Upper lobe of left lung (tissue), 4 donors: ENCODE results near the gene CNGB1.

Experiments used
- EP300 ChIP-seq, 4 donors: sonication (generic); formaldehyde crosslinking; IDR thresholded peaks; one replicate each; pipeline ENCODE4 v1.5.1; 2017; ENCODE audit warnings: antibody characterized with exemption in 4 of 4, control low read depth in 2 of 4
- POLR2A ChIP-seq, 4 donors: fragments of 450-650 bp; IDR thresholded peaks; one replicate each; pipeline ENCODE4 v1.5.1; 2016 to 2017; ENCODE audit warnings: antibody characterized with exemption in 4 of 4, mild to moderate bottlenecking in 2 of 4
- TF ChIP-seq, protein P1 (sequence below), 6 experiments: fragments of 450-650 bp in 4 of 6; fragments of 200-600 bp in 2 of 6; sonication (generic) in 2 of 6; IDR thresholded peaks; one replicate each; pipeline ENCODE4 v1.5.1; 2016 to 2019; ENCODE audit warnings: antibody characterized with exemption in 6 of 6

DNA sequence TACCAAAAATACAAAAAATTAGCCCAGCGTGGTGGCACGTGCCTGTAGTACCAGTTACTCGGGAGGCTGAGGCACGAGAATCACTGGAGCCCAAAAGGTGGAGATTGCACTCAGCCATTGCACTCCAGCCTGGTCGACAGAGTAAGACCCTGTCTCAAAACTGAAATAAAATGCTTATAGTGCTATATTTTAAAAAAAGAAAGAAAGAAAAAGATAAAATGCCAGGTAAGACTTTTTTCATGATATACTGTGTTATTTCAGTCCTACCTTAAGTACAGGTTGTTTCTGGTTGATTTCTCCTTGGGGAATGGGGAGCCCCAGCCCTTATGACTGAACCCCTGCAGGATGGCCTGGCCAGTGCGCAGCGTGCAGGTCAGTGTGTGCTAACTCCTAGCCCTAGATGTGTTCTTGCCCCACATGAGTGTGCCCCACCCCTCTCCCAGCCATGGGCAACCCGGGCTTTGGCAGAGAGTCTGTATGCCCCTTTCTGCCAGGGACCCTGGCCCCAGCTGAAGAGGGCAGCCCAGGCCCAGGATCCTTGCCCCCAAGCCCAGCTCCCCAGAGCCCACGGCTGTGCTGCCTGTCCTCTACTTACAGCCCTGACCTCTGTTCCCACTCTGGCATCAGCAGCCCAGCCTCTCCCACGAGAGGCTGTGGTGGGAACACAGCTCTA is 1.3 kb downstream of the CNGB1 start:
- no peak for TF ChIP-seq EP300 (IDR thresholded peaks at IDR 0.05)
- TF ChIP-seq, protein P1, sequence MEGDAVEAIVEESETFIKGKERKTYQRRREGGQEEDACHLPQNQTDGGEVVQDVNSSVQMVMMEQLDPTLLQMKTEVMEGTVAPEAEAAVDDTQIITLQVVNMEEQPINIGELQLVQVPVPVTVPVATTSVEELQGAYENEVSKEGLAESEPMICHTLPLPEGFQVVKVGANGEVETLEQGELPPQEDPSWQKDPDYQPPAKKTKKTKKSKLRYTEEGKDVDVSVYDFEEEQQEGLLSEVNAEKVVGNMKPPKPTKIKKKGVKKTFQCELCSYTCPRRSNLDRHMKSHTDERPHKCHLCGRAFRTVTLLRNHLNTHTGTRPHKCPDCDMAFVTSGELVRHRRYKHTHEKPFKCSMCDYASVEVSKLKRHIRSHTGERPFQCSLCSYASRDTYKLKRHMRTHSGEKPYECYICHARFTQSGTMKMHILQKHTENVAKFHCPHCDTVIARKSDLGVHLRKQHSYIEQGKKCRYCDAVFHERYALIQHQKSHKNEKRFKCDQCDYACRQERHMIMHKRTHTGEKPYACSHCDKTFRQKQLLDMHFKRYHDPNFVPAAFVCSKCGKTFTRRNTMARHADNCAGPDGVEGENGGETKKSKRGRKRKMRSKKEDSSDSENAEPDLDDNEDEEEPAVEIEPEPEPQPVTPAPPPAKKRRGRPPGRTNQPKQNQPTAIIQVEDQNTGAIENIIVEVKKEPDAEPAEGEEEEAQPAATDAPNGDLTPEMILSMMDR (IDR thresholded peaks at IDR 0.05), result no peak
- no peak for TF ChIP-seq POLR2A (IDR thresholded peaks at IDR 0.05)
